ENCODE data around the gene RAB5IF.
"Not testable (repeated sequence)": the region's sequence is repeated elsewhere in the genome, so short reads cannot be mapped to it uniquely, and the experiment has no call there.

GRCh38 chr20:36608388-36608728, 2.8 kb downstream of the RAB5IF start:
- not testable (repeated sequence) for TF ChIP-seq POLR2A, CTCF (IDR thresholded peaks at IDR 0.05)
